ENCODE results near the gene NECAB3. TPM values are rescaled to one million over a fixed set of nuclear protein-coding genes. Genes with fewer than 3 reads are reported as not detected.
"Not testable (repeated sequence)": the region's sequence is repeated elsewhere in the genome, so short reads cannot be mapped to it uniquely, and the experiment has no call there.

NECAB3 gene
- total RNA-seq, 3 donors from 2014 or later (not counting 1 experiment from before 2014, with no cell fraction given), result 9.7 to 18.1 (median 13.4) TPM

GRCh38 chr20:33640287-33640686, 33.9 kb downstream of the NECAB3 start:
- no peak for DNase-seq
- ATAC-seq, result no peak
- H3K27ac Mint-ChIP-seq, result no peak overlapping the region
- intact Hi-C loops (cut with micrococcal nuclease), result no loop called here
- Histone ChIP-seq H3K4me3 (ENCODE audit: low read length) (no peak overlapping the region), H3K27me3 (ENCODE audit: control insufficient read depth, insufficient read depth, low read length) (no peaks in the 10 kb centered on the region), H3K27ac (ENCODE audit: low read length) (no peak overlapping the region), H3K9me3 (ENCODE audit: control insufficient read depth, insufficient read depth, low read length) (no peaks in the 10 kb centered on the region), H3K4me1 (ENCODE audit: control insufficient read depth, insufficient read depth, low read length) (peaks cover 5% of the 10 kb centered on the region), H3K36me3 (ENCODE audit: control insufficient read depth, insufficient read depth, low read length) (peaks cover 46% of the 10 kb centered on the region)
- no peaks in the 10 kb centered on the region for H3K9me3 Mint-ChIP-seq
- no peak for TF ChIP-seq CTCF (IDR thresholded peaks at IDR 0.05)
- no peaks in the 10 kb centered on the region for H3K4me1 Mint-ChIP-seq
- no peaks in the 10 kb centered on the region for H3K27me3 Mint-ChIP-seq (ENCODE audit: low read depth in 2 of 2)
- WGBS (ENCODE audit: insufficient coverage), result 96% methylated on average over 13 of the region's 13 CpGs
- peaks cover 22% of the 10 kb centered on the region for H3K36me3 Mint-ChIP-seq
- no peak overlapping the region for H3K4me3 Mint-ChIP-seq

- H3K9me3 Mint-ChIP-seq, result no peaks in the 10 kb centered on the region
Observed at GRCh38 chr20:33636776-33637175, 37.5 kb downstream of the NECAB3 start.

GRCh38 chr20:33635341-33635740, 38.9 kb downstream of the NECAB3 start:
- H3K27ac Mint-ChIP-seq, result no peak overlapping the region

More at GRCh38 chr20:33636776-33637175, 37.5 kb downstream of the NECAB3 start:
- no peak for DNase-seq
- H3K27ac Mint-ChIP-seq, result no peak overlapping the region
- no peak overlapping the region for H3K4me3 Mint-ChIP-seq
- H3K36me3 Mint-ChIP-seq, result peaks cover 22% of the 10 kb centered on the region
- TF ChIP-seq CTCF (IDR thresholded peaks at IDR 0.05), result no peak
- no peaks in the 10 kb centered on the region for H3K27me3 Mint-ChIP-seq (ENCODE audit: low read depth in 2 of 2)
- no peak overlapping the region for H3K27ac ChIP-seq (ENCODE audit: low read length)
- no peaks in the 10 kb centered on the region for H3K4me1 ChIP-seq (ENCODE audit: control insufficient read depth, insufficient read depth, low read length)
- intact Hi-C loops (cut with micrococcal nuclease), result no loop called here
- peaks cover 34% of the 10 kb centered on the region for H3K36me3 ChIP-seq (ENCODE audit: control insufficient read depth, insufficient read depth, low read length)
- 96% methylated on average over 1 of the region's 1 CpG for WGBS (ENCODE audit: insufficient coverage)
- no peaks in the 10 kb centered on the region for H3K4me1 Mint-ChIP-seq
- no peaks in the 10 kb centered on the region for H3K9me3 ChIP-seq (ENCODE audit: control insufficient read depth, insufficient read depth, low read length)
- no peaks in the 10 kb centered on the region for H3K27me3 ChIP-seq (ENCODE audit: control insufficient read depth, insufficient read depth, low read length)
- ATAC-seq, result no peak
- H3K4me3 ChIP-seq (ENCODE audit: low read length), result no peak overlapping the region

GRCh38 chr20:33631910-33632309, 42.3 kb downstream of the NECAB3 start:
- H3K27ac ChIP-seq (ENCODE audit: low read length); H3K27me3 ChIP-seq (ENCODE audit: control insufficient read depth, insufficient read depth, low read length); H3K4me1 ChIP-seq (ENCODE audit: control insufficient read depth, insufficient read depth, low read length); H3K9me3 Mint-ChIP-seq; H3K9me3 ChIP-seq (ENCODE audit: control insufficient read depth, insufficient read depth, low read length); H3K4me3 ChIP-seq (ENCODE audit: low read length); H3K27ac Mint-ChIP-seq; H3K27me3 Mint-ChIP-seq (ENCODE audit: low read depth in 2 of 2); intact Hi-C loops (cut with micrococcal nuclease); ATAC-seq; H3K4me3 Mint-ChIP-seq; H3K4me1 Mint-ChIP-seq; DNase-seq: not testable (repeated sequence)
- peaks cover 13% of the 10 kb centered on the region for H3K36me3 Mint-ChIP-seq
- H3K36me3 ChIP-seq (ENCODE audit: control insufficient read depth, insufficient read depth, low read length), result peaks cover 29% of the 10 kb centered on the region
- 98% methylated on average over 3 of the region's 4 CpGs for WGBS (ENCODE audit: insufficient coverage)

More at GRCh38 chr20:33635341-33635740, 38.9 kb downstream of the NECAB3 start:
- ATAC-seq, result no peak
- no peak overlapping the region for H3K4me3 Mint-ChIP-seq
- no peaks in the 10 kb centered on the region for H3K9me3 Mint-ChIP-seq
- no peak for TF ChIP-seq CTCF (IDR thresholded peaks at IDR 0.05)
- 100% methylated on average over 3 of the region's 3 CpGs for WGBS (ENCODE audit: insufficient coverage)
- no peak overlapping the region for H3K27ac ChIP-seq (ENCODE audit: low read length)
- no peaks in the 10 kb centered on the region for H3K9me3 ChIP-seq (ENCODE audit: control insufficient read depth, insufficient read depth, low read length)
- intact Hi-C loops (cut with micrococcal nuclease), result no loop called here
- H3K36me3 Mint-ChIP-seq, result peaks cover 16% of the 10 kb centered on the region
- H3K4me1 Mint-ChIP-seq, result no peaks in the 10 kb centered on the region
- H3K27me3 Mint-ChIP-seq (ENCODE audit: low read depth in 2 of 2), result no peaks in the 10 kb centered on the region
- no peak overlapping the region for H3K4me3 ChIP-seq (ENCODE audit: low read length)
- no peak for DNase-seq
- peaks cover 34% of the 10 kb centered on the region for H3K36me3 ChIP-seq (ENCODE audit: control insufficient read depth, insufficient read depth, low read length)
- no peaks in the 10 kb centered on the region for H3K27me3 ChIP-seq (ENCODE audit: control insufficient read depth, insufficient read depth, low read length)
- H3K4me1 ChIP-seq (ENCODE audit: control insufficient read depth, insufficient read depth, low read length), result no peaks in the 10 kb centered on the region
